WTC11 (cell line): ENCODE measurements around the gene LRCH4.
"Not testable (repeated sequence)": the region's sequence is repeated elsewhere in the genome, so short reads cannot be mapped to it uniquely, and the experiment has no call there.

Source experiments
- CTCF ChIP-seq: fragments of 200-600 bp; IDR thresholded peaks from 2 replicates; pipeline ENCODE4 v1.8.0; 2022; ENCODE audit warnings: antibody characterized with exemption
- E2F4 ChIP-seq: sonication (generic); formaldehyde crosslinking; IDR thresholded peaks from 2 replicates; pipeline ENCODE4 v1.8.1; 2022; ENCODE audit warnings: low read depth, mild to moderate bottlenecking, moderate library complexity, missing genetic modification reagents, borderline replicate concordance
- FOXP1 ChIP-seq: sonication (generic); formaldehyde crosslinking; IDR thresholded peaks from 2 replicates; pipeline ENCODE4 v1.8.0; 2022; ENCODE audit warnings: missing genetic modification reagents, mild to moderate bottlenecking, moderate library complexity, borderline replicate concordance
- KAT7 ChIP-seq: sonication (generic); formaldehyde crosslinking; IDR thresholded peaks from 2 replicates; pipeline ENCODE4 v1.8.1; 2023; ENCODE audit warnings: missing genetic modification reagents, mild to moderate bottlenecking, borderline replicate concordance
- NR2C2 ChIP-seq: sonication (generic); formaldehyde crosslinking; IDR thresholded peaks from 2 replicates; pipeline ENCODE4 v1.8.0; 2022; ENCODE audit warnings: mild to moderate bottlenecking, missing genetic modification reagents
- NR3C1 ChIP-seq: sonication (generic); formaldehyde crosslinking; conservative IDR thresholded peaks from 2 replicates; pipeline ENCODE4 v1.8.1; 2023; ENCODE audit warnings: low read depth, mild to moderate bottlenecking, missing genetic modification reagents
- PRDM15 ChIP-seq: sonication (generic); formaldehyde crosslinking; IDR thresholded peaks from 2 replicates; pipeline ENCODE4 v1.8.0; 2022; ENCODE audit warnings: missing genetic modification reagents
- RELA ChIP-seq: sonication (generic); formaldehyde crosslinking; IDR thresholded peaks from 2 replicates; pipeline ENCODE4 v1.8.1; 2022; ENCODE audit warnings: missing genetic modification reagents, mild to moderate bottlenecking, borderline replicate concordance
- TEAD1 ChIP-seq: sonication (generic); formaldehyde crosslinking; IDR thresholded peaks from 2 replicates; pipeline ENCODE4 v1.8.0; 2022; ENCODE audit warnings: mild to moderate bottlenecking, missing genetic modification reagents
- ZBTB43 ChIP-seq: sonication (generic); formaldehyde crosslinking; IDR thresholded peaks from 2 replicates; pipeline ENCODE4 v1.8.1; 2023; ENCODE audit warnings: mild to moderate bottlenecking, missing genetic modification reagents
- ZNF423 ChIP-seq: fragments of 250-450 bp; sonication (Bioruptor Pico); IDR thresholded peaks from 2 replicates; pipeline ENCODE4 v2.1.2; 2022; ENCODE audit warnings: mild to moderate bottlenecking, moderate library complexity
- ZNF671 ChIP-seq: fragments of 250-450 bp; sonication (Bioruptor Pico); IDR thresholded peaks from 2 replicates; pipeline ENCODE4 v1.8.0; 2021; ENCODE audit warnings: mild to moderate bottlenecking

- not testable (repeated sequence) for TF ChIP-seq CTCF; RELA (CRISPR knock-in tag); ZBTB43; ZNF423; ZNF671 (CRISPR knock-in tag); NR2C2; E2F4 (CRISPR knock-in tag); NR3C1 (CRISPR knock-in tag); PRDM15 (CRISPR knock-in tag); TEAD1 (CRISPR knock-in tag); KAT7 (CRISPR knock-in tag); FOXP1 (CRISPR knock-in tag)
These were observed 49.2 kb downstream of the LRCH4 start for GRCh38 chr7:100536695-100537094.
